KMS-11 (cell line): ENCODE results near the gene COG4.
"Not testable (repeated sequence)": the region's sequence is repeated elsewhere in the genome, so short reads cannot be mapped to it uniquely, and the experiment has no call there.

Experiments used
- H2AFZ ChIP-seq: fragments of 200-600 bp; sonication (generic); 2 replicates; pipeline ENCODE4 v1.6.1; 2016; ENCODE audit warnings: antibody characterized with exemption, mixed run types, low read depth
- H3K27ac ChIP-seq: fragments of 200-600 bp; sonication (generic); 2 replicates; pipeline ENCODE4 v1.6.1; 2016; ENCODE audit warnings: mild to moderate bottlenecking, mixed run types
- H3K27me3 ChIP-seq: fragments of 200-600 bp; sonication (generic); 2 replicates; pipeline ENCODE4 v1.6.1; 2017; ENCODE audit warnings: mild to moderate bottlenecking, low read depth, mixed run types, moderate library complexity; ENCODE audit not compliant: insufficient read depth
- H3K36me3 ChIP-seq: fragments of 200-600 bp; sonication (generic); 2 replicates; pipeline ENCODE4 v1.6.1; 2017; ENCODE audit warnings: mild to moderate bottlenecking, mixed run types; ENCODE audit not compliant: insufficient read depth
- H3K4me1 ChIP-seq: fragments of 200-600 bp; sonication (generic); 2 replicates; pipeline ENCODE4 v1.6.1; 2016; ENCODE audit warnings: mild to moderate bottlenecking, low read depth, mixed run types; ENCODE audit not compliant: poor library complexity, severe bottlenecking
- H3K4me2 ChIP-seq: fragments of 200-600 bp; sonication (generic); 2 replicates; pipeline ENCODE4 v1.7.0; 2016; ENCODE audit warnings: mild to moderate bottlenecking, mixed run types
- H3K4me3 ChIP-seq: fragments of 200-600 bp; sonication (generic); IDR thresholded peaks from 2 replicates; pipeline ENCODE4 v1.6.1; 2017; ENCODE audit warnings: low read depth, low read length, mixed read lengths; ENCODE audit not compliant: insufficient read depth
- H3K79me2 ChIP-seq: fragments of 200-600 bp; sonication (generic); 2 replicates; pipeline ENCODE4 v1.6.1; 2016; ENCODE audit warnings: low read depth, mixed run types; ENCODE audit not compliant: insufficient read depth
- H3K9ac ChIP-seq: fragments of 200-600 bp; sonication (generic); 2 replicates; pipeline ENCODE4 v1.6.1; 2016; ENCODE audit warnings: mild to moderate bottlenecking, mixed run types
- H4K20me1 ChIP-seq: fragments of 200-600 bp; sonication (generic); 2 replicates; pipeline ENCODE4 v1.6.1; 2016; ENCODE audit warnings: mild to moderate bottlenecking, mixed run types; ENCODE audit not compliant: insufficient read depth
- CTCF ChIP-seq: fragments of 200-600 bp; sonication (generic); conservative IDR thresholded peaks from 2 replicates; pipeline ENCODE4 v1.6.1; 2017; ENCODE audit warnings: low read depth, mild to moderate bottlenecking, antibody characterized with exemption, low read length, moderate library complexity, mixed read lengths

COG4 gene

GRCh38 chr16:70544548-70544947 is 21.2 kb upstream of the COG4 start:
- no peak for TF ChIP-seq CTCF
- no peaks in the 10 kb centered on the region for H3K4me1 ChIP-seq
- peaks cover 61% of the 10 kb centered on the region for H3K79me2 ChIP-seq
- H3K4me3 ChIP-seq, result no peak overlapping the region
- no peak overlapping the region for H3K27ac ChIP-seq
- peaks cover 50% of the 10 kb centered on the region; the same call in 1 of the 2 replicates for H3K36me3 ChIP-seq
- H3K27me3 ChIP-seq, result no peaks in the 10 kb centered on the region
- no peak overlapping the region for H2AFZ ChIP-seq
- H4K20me1 ChIP-seq, result 0 out of 2 replicates have a peak, but pooled peaks cover 5% of the 10 kb centered on the region
- H3K9ac ChIP-seq, result no peak overlapping the region
- no peak overlapping the region for H3K4me2 ChIP-seq

- no peaks in the 10 kb centered on the region for H3K4me1 ChIP-seq
- peaks cover 70% of the 10 kb centered on the region for H3K79me2 ChIP-seq
- H3K4me2 ChIP-seq, result no peak overlapping the region
- H3K9ac ChIP-seq, result no peak overlapping the region
- TF ChIP-seq CTCF, result no peak
- peaks cover 70% of the 10 kb centered on the region; the same call in 1 of the 2 replicates for H3K36me3 ChIP-seq
- no peak overlapping the region for H3K4me3 ChIP-seq
- H3K27ac ChIP-seq, result no peak overlapping the region
- no peaks in the 10 kb centered on the region for H3K27me3 ChIP-seq
- 0 out of 2 replicates have a peak, but pooled peaks cover 10% of the 10 kb centered on the region for H4K20me1 ChIP-seq
- no peak overlapping the region for H2AFZ ChIP-seq
These were observed 17.6 kb upstream of the COG4 start for GRCh38 chr16:70540994-70541393.

GRCh38 chr16:70534971-70535370 is 11.6 kb upstream of the COG4 start:
- H3K9ac ChIP-seq, result no peak overlapping the region

GRCh38 chr16:70529954-70530353 is 6.6 kb upstream of the COG4 start:
- peaks cover 44% of the 10 kb centered on the region for H3K4me1 ChIP-seq
- peaks cover 55% of the 10 kb centered on the region; the same call in 1 of the 2 replicates for H3K36me3 ChIP-seq
- H3K27ac ChIP-seq, H2AFZ ChIP-seq, H3K9ac ChIP-seq, H3K27me3 ChIP-seq, H3K4me2 ChIP-seq, H3K4me3 ChIP-seq: not testable (repeated sequence)
- H3K79me2 ChIP-seq, result peaks cover 96% of the 10 kb centered on the region
- H4K20me1 ChIP-seq, result peaks cover 45% of the 10 kb centered on the region

More at GRCh38 chr16:70534971-70535370, 11.6 kb upstream of the COG4 start:
- Histone ChIP-seq H3K4me2 (no peak overlapping the region), H4K20me1 (peaks cover 28% of the 10 kb centered on the region; the same call in 1 of the 2 replicates), H3K4me1 (no peaks in the 10 kb centered on the region), H2AFZ (no peak overlapping the region), H3K4me3 (no peak overlapping the region), H3K27me3 (no peaks in the 10 kb centered on the region), H3K27ac (no peak overlapping the region), H3K36me3 (peaks cover 60% of the 10 kb centered on the region; the same call in 1 of the 2 replicates), H3K79me2 (peaks cover 93% of the 10 kb centered on the region)
- no peak for TF ChIP-seq CTCF

GRCh38 chr16:70529051-70529777 is 5.9 kb upstream of the COG4 start:
- Histone ChIP-seq H3K36me3 (peaks cover 50% of the 10 kb centered on the region; the same call in 1 of the 2 replicates), H3K27me3 (no peaks in the 10 kb centered on the region), H3K4me2 (peak overlapping the region; percentile 5; the same call in 1 of the 2 replicates), H3K4me1 (peaks cover 44% of the 10 kb centered on the region), H3K9ac (no peak overlapping the region), H4K20me1 (peaks cover 45% of the 10 kb centered on the region), H3K4me3 (no peak overlapping the region), H2AFZ (no peak overlapping the region), H3K79me2 (peaks cover 96% of the 10 kb centered on the region), H3K27ac (no peak overlapping the region)
- TF ChIP-seq CTCF, result peak; percentile 66
